K562 (cell line): ENCODE measurements around the gene CHD5. TPM values are rescaled to one million over a fixed set of nuclear protein-coding genes. Genes with fewer than 3 reads are reported as not detected.

ENCODE experiments used
- ARID4B ChIP-seq: sonication (generic); formaldehyde crosslinking; IDR thresholded peaks from 2 replicates; pipeline ENCODE4 v1.8.0; 2022; ENCODE audit warnings: mild to moderate bottlenecking, missing genetic modification reagents
- BCOR ChIP-seq: fragments of 450-650 bp; IDR thresholded peaks from 2 replicates; pipeline ENCODE4 v1.6.1; 2016
- HEY1 ChIP-seq: fragments of 250-450 bp; sonication (Bioruptor Pico); IDR thresholded peaks from 2 replicates; pipeline ENCODE4 v1.5.0; 2020; ENCODE audit warnings: mild to moderate bottlenecking, moderate library complexity, borderline replicate concordance
- NFE2 ChIP-seq: IDR thresholded peaks from 2 replicates; pipeline ENCODE4 v1.6.1; 2014; ENCODE audit warnings: antibody characterized with exemption, low read depth
- NFXL1 ChIP-seq: fragments of 450-650 bp; formaldehyde crosslinking; IDR thresholded peaks from 2 replicates; pipeline ENCODE4 v1.4.0; 2021; ENCODE audit warnings: mild to moderate bottlenecking
- POLR2H ChIP-seq: IDR thresholded peaks from 2 replicates; pipeline ENCODE4 v1.6.1; 2016; ENCODE audit warnings: missing genetic modification characterization, low read depth, mild to moderate bottlenecking, control low read depth, missing compliant biosample characterization, moderate library complexity
- PRPF4 ChIP-seq: fragments of 200-400 bp; formaldehyde crosslinking; IDR thresholded peaks from one replicate; pipeline ENCODE4 v1.6.1; 2017; ENCODE audit warnings: low read length, low read depth, mild to moderate bottlenecking; ENCODE audit not compliant: insufficient read depth, poor library complexity, severe bottlenecking
- PURB ChIP-seq: sonication (generic); formaldehyde crosslinking; IDR thresholded peaks from 2 replicates; pipeline ENCODE4 v1.9.0; 2021; ENCODE audit warnings: low read depth, mild to moderate bottlenecking, missing genetic modification reagents
- SIRT6 ChIP-seq: IDR thresholded peaks from one replicate; pipeline ENCODE4 v1.6.1; 2012; ENCODE audit warnings: low read depth, mild to moderate bottlenecking, control low read depth, inconsistent platforms, low read length, moderate library complexity
- SP2 ChIP-seq: IDR thresholded peaks from 2 replicates; pipeline ENCODE4 v1.6.1; 2011; ENCODE audit warnings: mild to moderate bottlenecking, low read depth, low read length, moderate library complexity; ENCODE audit not compliant: poor library complexity, severe bottlenecking; ENCODE audit errors: extremely low read depth
- polyA plus RNA-seq, 8 experiments: library from polyadenylated mRNA; depleted of rRNA in 4 of 8; stranded (reverse) in 5 of 8; unstranded in 3 of 8; fragments of >200 nt; fragmentation: Nextera tagmentation in 2 of 8; fragmentation: Illumina TruSeq in 1 of 8; extraction: Ambion mirVana in 2 of 8; extraction: Trizol in 1 of 8; gene quantifications; 2 replicates each; pipeline versions ENCODE4 v1.2.1 to v1.2.3, GENCODE V29; 2011 to 2014; ENCODE audit warnings: inconsistent platforms in 1 of 8, missing spikeins in 1 of 8
- total RNA-seq, 7 experiments: library from RNA; depleted of rRNA in 6 of 7; stranded (reverse); fragments of >200 nt in 6 of 7; fragmentation: Illumina TruSeq in 2 of 7; extraction: Trizol in 2 of 7; gene quantifications; 2 replicates each; pipeline versions ENCODE4 v1.2.1 to v1.2.3, GENCODE V29; 2011 to 2021; ENCODE audit warnings: low replicate concordance in 1 of 7
- TF ChIP-seq, protein P1 (sequence below), 3 experiments: fragments of 200-800 bp in 1 of 3; fragments of 250-450 bp in 1 of 3; fragments of 450-650 bp in 1 of 3; sonication (Bioruptor Pico) in 1 of 3; sonication (Bioruptor generic) in 1 of 3; formaldehyde crosslinking in 1 of 3; IDR thresholded peaks; 2 replicates each; pipeline versions ENCODE4 v1.6.1 to v1.8.0; 2016 to 2022; ENCODE audit warnings: mild to moderate bottlenecking in 2 of 3, missing genetic modification characterization in 2 of 3, missing compliant biosample characterization in 1 of 3, moderate library complexity in 1 of 3
- TF ChIP-seq, protein P2 (sequence below): IDR thresholded peaks from 2 replicates; pipeline ENCODE4 v1.6.1; 2011; ENCODE audit not compliant: insufficient read length; ENCODE audit errors: extremely low read depth
- TF ChIP-seq, protein P3 (sequence below): sonication (generic); formaldehyde crosslinking; IDR thresholded peaks from 2 replicates; pipeline ENCODE4 v1.8.0; 2022; ENCODE audit warnings: missing genetic modification reagents, mild to moderate bottlenecking, borderline replicate concordance

Gene CHD5
- total and polyA plus RNA-seq, 9 of the 15 experiments (the other 6 are each of a cell fraction or from before 2014, with no cell fraction given), result 0.03 to 0.52 (median 0.11) TPM; not detected in 2

DNA sequence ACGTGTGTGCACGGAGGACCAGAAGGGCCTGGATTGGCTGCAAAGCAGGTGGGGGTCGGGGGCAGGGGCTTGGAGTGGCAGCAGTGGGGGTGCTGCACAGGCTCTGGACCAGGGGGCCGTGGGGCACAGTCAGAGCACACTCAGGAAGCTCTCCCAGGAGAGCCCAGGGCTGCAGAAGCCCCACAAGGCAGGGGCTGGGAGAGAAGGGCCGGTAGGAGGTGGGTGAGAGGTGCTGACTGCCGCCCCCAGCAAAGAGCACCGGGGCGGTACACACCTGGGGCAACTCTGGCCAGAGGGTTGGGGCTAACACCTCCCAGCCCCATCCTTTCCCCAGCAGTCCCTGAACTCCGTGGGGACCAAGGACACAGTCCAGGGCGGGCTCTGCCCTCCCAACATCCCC, 13.9 kb downstream of the CHD5 start (continued):
- TF ChIP-seq, protein P1, sequence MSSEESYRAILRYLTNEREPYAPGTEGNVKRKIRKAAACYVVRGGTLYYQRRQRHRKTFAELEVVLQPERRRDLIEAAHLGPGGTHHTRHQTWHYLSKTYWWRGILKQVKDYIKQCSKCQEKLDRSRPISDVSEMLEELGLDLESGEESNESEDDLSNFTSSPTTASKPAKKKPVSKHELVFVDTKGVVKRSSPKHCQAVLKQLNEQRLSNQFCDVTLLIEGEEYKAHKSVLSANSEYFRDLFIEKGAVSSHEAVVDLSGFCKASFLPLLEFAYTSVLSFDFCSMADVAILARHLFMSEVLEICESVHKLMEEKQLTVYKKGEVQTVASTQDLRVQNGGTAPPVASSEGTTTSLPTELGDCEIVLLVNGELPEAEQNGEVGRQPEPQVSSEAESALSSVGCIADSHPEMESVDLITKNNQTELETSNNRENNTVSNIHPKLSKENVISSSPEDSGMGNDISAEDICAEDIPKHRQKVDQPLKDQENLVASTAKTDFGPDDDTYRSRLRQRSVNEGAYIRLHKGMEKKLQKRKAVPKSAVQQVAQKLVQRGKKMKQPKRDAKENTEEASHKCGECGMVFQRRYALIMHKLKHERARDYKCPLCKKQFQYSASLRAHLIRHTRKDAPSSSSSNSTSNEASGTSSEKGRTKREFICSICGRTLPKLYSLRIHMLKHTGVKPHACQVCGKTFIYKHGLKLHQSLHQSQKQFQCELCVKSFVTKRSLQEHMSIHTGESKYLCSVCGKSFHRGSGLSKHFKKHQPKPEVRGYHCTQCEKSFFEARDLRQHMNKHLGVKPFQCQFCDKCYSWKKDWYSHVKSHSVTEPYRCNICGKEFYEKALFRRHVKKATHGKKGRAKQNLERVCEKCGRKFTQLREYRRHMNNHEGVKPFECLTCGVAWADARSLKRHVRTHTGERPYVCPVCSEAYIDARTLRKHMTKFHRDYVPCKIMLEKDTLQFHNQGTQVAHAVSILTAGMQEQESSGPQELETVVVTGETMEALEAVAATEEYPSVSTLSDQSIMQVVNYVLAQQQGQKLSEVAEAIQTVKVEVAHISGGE (CRISPR knock-in tag; IDR thresholded peaks at IDR 0.05), result no peak
- no peak for TF ChIP-seq ARID4B (CRISPR knock-in tag)
- no peak for TF ChIP-seq NFXL1 (CRISPR knock-in tag)
- no peak for TF ChIP-seq HEY1 (CRISPR knock-in tag)
- TF ChIP-seq PRPF4, result no peak
- TF ChIP-seq, protein P2, sequence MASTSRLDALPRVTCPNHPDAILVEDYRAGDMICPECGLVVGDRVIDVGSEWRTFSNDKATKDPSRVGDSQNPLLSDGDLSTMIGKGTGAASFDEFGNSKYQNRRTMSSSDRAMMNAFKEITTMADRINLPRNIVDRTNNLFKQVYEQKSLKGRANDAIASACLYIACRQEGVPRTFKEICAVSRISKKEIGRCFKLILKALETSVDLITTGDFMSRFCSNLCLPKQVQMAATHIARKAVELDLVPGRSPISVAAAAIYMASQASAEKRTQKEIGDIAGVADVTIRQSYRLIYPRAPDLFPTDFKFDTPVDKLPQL, result no peak
- TF ChIP-seq BCOR, result no peak
- TF ChIP-seq PURB (CRISPR knock-in tag), result no peak
- no peak for TF ChIP-seq NFE2
- TF ChIP-seq POLR2H (tag), result no peak
- TF ChIP-seq SP2, result no peak
- TF ChIP-seq, protein P3, sequence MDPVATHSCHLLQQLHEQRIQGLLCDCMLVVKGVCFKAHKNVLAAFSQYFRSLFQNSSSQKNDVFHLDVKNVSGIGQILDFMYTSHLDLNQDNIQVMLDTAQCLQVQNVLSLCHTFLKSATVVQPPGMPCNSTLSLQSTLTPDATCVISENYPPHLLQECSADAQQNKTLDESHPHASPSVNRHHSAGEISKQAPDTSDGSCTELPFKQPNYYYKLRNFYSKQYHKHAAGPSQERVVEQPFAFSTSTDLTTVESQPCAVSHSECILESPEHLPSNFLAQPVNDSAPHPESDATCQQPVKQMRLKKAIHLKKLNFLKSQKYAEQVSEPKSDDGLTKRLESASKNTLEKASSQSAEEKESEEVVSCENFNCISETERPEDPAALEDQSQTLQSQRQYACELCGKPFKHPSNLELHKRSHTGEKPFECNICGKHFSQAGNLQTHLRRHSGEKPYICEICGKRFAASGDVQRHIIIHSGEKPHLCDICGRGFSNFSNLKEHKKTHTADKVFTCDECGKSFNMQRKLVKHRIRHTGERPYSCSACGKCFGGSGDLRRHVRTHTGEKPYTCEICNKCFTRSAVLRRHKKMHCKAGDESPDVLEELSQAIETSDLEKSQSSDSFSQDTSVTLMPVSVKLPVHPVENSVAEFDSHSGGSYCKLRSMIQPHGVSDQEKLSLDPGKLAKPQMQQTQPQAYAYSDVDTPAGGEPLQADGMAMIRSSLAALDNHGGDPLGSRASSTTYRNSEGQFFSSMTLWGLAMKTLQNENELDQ (CRISPR knock-in tag), result no peak
- TF ChIP-seq SIRT6, result no peak
